Measurements from ENCODE around the gene BEX4.
"Not testable (repeated sequence)": the region's sequence is repeated elsewhere in the genome, so short reads cannot be mapped to it uniquely, and the experiment has no call there.

BEX4 gene

DNA sequence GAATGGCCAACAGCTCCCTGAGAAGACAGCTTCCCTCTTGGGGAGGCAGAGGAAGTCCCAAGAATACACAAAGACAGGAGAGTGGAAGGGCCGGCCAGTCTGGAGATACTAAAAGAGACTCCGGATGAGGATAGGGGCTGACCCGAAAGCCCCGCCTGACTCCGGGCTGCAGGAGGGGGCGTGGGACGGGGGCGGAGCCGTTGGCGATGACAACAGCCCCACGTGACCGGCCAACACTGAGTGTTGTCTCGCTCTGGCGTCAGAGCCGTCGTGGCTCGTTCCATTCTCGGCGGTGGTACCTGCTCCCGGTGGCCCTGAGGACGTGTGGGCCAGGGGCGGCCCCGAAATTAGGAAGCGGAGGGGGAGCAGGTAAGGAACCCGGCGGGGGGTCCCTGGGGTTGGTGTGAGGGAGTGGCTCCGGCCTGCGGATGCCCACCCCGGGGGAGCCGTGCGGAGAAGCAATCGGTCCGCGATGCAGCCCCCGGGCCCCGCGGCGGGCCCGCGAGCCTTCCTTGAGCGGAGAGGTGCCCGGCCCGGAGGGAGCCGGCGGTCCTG is at the start of gene BEX4:
Gene BEX4 (plus strand): TSS at position 239 of the 555 bp plus-strand sequence. CDS start 1,046 bp downstream, outside the sequence.
- TF ChIP-seq CTCF (conservative IDR thresholded peaks at IDR 0.05; ENCODE audit: low read depth, low read length): no peak

GRCh38 chrX:103170216-103170615 is 44.7 kb upstream of the BEX4 start:
- DNase-seq (ENCODE audit: low read depth): peak; percentile 26
- no peak overlapping the region for H3K4me3 ChIP-seq (ENCODE audit: low read depth, low read length)
- TF ChIP-seq CTCF (conservative IDR thresholded peaks at IDR 0.05; ENCODE audit: low read depth, low read length): no peak

More for the DNA sequence above, at the start of gene BEX4:
- H3K4me3 ChIP-seq (ENCODE audit: low read depth, low read length): peak within 1 kb of the TSS; percentile 72
- DNase-seq (ENCODE audit: low read depth): peak; percentile 64

DNA sequence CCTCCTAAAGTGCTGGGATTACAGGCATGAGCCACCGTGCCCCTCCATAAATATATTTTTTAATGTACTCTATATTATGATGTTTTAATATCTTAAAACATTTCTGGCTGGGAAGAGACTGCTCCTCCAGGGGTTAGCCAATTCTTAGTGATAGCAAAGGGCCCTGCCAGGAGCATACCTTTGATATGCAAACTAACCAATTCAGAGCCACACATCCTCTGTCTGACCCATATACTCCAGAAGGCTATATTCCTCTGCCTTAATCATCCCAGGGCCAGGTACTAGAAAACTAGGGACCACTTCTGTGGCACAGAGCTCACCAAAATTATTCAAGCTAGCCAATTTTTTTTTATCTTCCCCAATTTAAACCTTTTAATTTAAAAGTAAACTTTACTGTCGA is 43.6 kb upstream of the BEX4 start:
- no peak for TF ChIP-seq CTCF (conservative IDR thresholded peaks at IDR 0.05; ENCODE audit: low read depth, low read length)
- DNase-seq (ENCODE audit: low read depth): no peak
- H3K4me3 ChIP-seq (ENCODE audit: low read depth, low read length): no peak overlapping the region

DNA sequence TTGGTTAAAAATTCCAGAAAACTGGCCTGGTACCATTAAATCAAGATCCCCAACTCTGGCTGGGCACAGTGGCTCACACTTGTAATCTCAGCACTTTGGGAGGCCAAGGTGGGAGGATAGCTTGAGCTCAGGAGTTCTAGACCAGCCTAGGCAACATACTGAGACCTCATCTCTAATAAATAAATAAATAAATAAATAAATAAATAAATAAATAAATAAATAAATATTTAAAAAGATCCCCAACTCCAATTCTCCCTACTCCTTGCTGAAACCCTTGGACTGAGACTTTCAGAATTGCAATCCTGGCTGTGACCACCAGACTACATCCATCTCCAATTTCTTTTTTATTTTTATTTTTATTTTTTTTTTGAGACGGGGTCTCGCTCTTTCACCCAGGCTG is 39.7 kb upstream of the BEX4 start:
- not testable (repeated sequence) for H3K4me3 ChIP-seq (ENCODE audit: low read depth, low read length); DNase-seq (ENCODE audit: low read depth)

DNA sequence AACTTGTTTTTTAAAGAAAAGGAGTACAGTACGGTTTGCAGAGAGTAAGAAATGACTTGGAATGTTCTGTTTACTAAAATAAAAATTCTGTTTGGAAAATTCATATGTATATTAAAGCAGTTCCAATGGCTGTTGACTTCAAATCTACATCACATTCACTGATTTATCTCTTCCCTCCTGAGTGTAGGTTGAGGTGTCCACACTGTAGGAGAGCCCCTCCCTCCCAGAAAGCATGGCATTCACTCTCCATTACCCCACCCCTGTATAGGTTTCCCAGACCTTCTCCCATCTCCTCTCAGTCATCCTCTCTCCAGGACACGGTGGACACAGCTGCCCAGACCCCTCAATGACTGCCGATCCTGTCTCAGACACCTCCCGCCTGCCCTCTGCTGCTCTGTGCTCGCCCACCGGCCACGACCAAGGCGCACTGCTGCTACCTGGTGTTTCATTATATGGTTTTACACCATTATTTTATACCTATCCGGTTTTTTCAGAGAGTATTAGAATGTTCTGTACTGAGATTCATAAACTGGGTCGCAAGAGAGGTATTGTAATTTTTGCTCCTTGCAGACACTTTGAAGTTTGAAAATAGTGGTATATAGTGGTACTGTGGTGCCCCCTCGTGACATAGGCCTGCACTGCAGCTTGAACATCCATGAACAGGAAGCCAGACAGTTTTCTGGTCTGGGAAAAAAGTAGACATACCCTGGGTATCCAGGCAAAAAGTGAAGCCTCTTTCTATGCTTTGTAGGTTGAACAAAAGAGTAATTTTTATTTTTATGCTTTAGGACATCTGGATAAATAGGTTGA is 38.8 kb upstream of the BEX4 start:
- peak overlapping the region; percentile 11 for H3K4me3 ChIP-seq (ENCODE audit: low read depth, low read length)
- TF ChIP-seq CTCF (conservative IDR thresholded peaks at IDR 0.05; ENCODE audit: low read depth, low read length): peak; percentile 77
- DNase-seq (ENCODE audit: low read depth): peak; percentile 67

GRCh38 chrX:103177556-103177955 is 37.4 kb upstream of the BEX4 start:
- DNase-seq (ENCODE audit: low read depth): no peak
- no peak overlapping the region for H3K4me3 ChIP-seq (ENCODE audit: low read depth, low read length)

DNA sequence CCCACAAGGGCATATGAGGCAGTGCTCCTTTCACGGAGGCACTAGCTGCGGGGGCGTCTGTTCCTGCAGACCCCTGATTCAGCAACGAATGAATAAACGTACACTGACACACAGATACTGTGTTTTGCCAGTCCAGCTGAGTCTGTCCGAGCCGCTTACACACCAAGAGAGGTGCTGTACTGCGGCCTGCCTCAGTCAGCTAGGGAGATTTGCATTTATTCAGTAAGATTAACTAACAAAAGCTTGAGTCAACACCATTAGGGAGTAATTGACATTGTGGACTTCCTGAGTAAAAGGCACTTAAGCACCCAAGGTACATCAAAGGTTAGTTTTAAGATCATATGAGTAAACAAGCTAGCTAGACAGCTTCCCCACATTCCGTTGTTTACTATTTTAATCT is 31.0 kb upstream of the BEX4 start:
- no peak for TF ChIP-seq CTCF (conservative IDR thresholded peaks at IDR 0.05; ENCODE audit: low read depth, low read length)
- no peak overlapping the region for H3K4me3 ChIP-seq (ENCODE audit: low read depth, low read length)
- no peak for DNase-seq (ENCODE audit: low read depth)

More at GRCh38 chrX:103177556-103177955, 37.4 kb upstream of the BEX4 start:
- TF ChIP-seq CTCF (conservative IDR thresholded peaks at IDR 0.05; ENCODE audit: low read depth, low read length): no peak

All from choroid plexus epithelial cell (primary cell).